Measurements from ENCODE around the gene CYP26B1. TPM values are rescaled to one million over a fixed set of nuclear protein-coding genes. Genes with fewer than 3 reads are reported as not detected.
A peak's percentile ranks its signal among the peaks of the same experiment; 100 is the strongest.

CYP26B1 gene
- total RNA-seq, 1 donor from 2014 or later = not detected

DNA sequence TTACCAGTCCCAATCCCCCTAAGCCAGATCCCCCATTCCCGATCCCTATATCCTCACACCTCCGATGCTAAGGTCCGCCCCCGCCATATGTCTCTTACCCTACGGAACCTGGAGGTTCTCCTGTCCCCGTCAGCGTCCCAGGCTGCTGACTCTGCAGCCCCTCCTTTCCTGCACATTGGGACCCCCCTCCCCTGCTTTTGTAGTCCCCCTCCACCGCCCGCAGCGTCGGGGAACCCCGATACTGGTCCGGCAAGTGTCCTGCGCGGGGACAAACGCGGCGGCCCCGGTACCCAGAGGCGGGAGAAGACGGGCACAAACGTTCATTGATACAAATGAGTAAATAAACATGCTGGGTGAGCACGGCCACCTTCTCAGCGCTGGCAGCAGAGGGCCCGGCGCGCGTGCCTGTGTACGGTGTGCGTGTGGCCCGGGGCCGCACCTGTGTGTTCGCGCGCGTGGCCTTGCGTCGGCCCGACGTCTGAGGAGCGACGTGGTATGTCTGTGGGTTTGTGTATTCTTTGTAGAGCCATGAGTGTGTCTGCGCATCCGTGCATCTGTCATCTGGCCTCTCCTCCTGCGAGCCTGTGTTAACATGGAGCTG, 2.0 kb upstream of the CYP26B1 start:
- Mint-ChIP-seq H3K36me3 (ENCODE audit: low read depth) (peaks cover 9% of the 10 kb centered on the region), H3K27me3 (peaks cover 50% of the 10 kb centered on the region), H3K9me3 (peaks cover 6% of the 10 kb centered on the region), H3K4me3 (peak overlapping the region; percentile 69), H3K4me1 (peaks cover 21% of the 10 kb centered on the region), H3K27ac (no peak overlapping the region)
- intact Hi-C loops (cut with micrococcal nuclease) = loop anchor here (1.0 to 5.0 kb wide), 4 partner anchors 225 to 1242 kb away; no protein-coding TSS in a partner anchor
- no peak for DNase-seq

DNA sequence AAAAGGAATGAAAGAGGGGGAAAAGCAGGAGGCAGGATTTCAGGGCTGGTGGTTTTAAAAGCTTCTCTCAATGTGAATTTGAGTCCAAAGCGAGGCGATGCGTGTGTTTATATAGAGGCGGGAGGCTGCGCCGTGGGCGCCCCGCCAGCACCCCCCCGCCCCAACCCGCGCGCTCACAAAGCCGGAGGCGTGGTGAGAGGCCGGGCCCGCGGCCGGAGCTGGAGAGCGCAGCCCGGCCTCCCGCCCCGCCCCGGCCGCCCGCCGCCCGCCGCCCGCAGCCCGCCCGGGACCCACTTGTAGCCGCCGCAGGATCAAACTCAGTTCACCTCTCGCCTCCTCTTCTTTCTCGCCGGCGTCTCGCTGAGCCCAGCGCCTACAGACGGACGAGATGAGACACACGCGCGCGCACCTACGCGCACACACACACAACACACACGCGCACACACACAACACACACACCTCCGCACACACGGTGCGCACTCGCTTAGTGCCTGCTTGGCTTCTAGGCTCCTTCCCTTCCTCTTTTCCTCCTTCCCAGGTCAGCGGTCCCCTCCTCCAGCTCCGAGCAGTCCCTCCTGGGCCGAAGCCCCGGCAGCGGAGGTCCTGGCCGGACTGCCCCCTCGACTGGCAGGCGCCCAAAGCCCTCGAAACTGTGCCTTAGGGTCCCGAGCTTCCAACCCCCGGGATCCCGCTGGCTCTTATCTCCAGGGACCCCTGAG, 1.3 kb upstream of the CYP26B1 start:
- peaks cover 52% of the 10 kb centered on the region for H3K27me3 Mint-ChIP-seq
- peak; percentile 63 for DNase-seq
- peak overlapping the region; percentile 20 for H3K27ac Mint-ChIP-seq
- peaks cover 21% of the 10 kb centered on the region for H3K4me1 Mint-ChIP-seq
- H3K4me3 Mint-ChIP-seq = peak overlapping the region; percentile 76
- H3K36me3 Mint-ChIP-seq (ENCODE audit: low read depth) = peaks cover 9% of the 10 kb centered on the region
- peaks cover 6% of the 10 kb centered on the region for H3K9me3 Mint-ChIP-seq
- intact Hi-C loops (cut with micrococcal nuclease) = loop anchor here (5.0 kb wide), 1 partner anchor 1242 kb away; no protein-coding TSS in a partner anchor

DNA sequence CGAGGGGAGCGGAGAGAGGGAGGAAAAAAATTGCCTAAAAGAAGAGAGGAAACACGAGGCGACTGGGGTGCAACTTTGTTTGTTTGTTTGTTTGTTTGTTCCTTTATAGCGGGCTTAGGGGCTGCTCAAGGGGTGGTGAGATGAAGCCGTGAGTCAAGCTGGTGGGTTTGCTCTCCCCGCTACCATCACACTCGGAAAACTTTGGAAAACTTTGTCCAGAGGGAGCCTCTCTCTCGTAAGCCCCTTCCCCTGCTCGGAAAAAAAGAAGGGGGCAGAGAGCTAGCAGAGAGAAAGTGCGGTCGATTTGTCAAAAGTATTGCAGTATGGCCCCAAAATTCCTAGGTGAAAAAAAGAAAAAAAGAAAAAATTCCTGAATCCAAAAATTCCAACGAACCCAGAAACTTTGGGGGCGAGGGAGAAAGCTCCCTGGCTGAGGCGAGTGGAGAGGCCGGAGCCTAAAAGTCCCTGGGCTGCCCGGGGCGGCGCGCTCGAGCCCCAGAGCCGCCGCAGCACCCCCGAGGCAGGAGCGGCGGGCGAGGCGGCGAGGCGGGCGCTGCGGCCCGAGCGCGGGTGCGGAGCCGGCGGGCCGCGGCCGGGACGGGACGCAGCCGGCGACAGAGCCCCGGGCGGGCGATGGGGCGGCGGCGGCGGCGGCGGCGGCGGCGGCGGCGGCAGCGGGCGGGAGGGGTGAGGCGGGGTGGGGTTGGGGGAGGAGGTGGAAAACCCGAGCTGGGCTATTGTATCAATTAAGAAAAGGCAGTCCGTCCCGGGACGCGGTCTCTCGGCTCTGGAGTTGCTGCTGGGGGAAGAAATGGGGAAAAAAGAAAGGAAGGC, 558 bp upstream of the CYP26B1 start:
- DNase-seq = peak; percentile 37
- Mint-ChIP-seq H3K27ac (peak overlapping the region; percentile 6), H3K27me3 (peaks cover 58% of the 10 kb centered on the region), H3K9me3 (peaks cover 6% of the 10 kb centered on the region), H3K4me3 (peak overlapping the region; percentile 76), H3K36me3 (ENCODE audit: low read depth) (peaks cover 9% of the 10 kb centered on the region), H3K4me1 (peaks cover 21% of the 10 kb centered on the region)
- intact Hi-C loops (cut with micrococcal nuclease) = loop anchor here (5.0 kb wide), 1 partner anchor 1241 kb away; no protein-coding TSS in a partner anchor

DNA sequence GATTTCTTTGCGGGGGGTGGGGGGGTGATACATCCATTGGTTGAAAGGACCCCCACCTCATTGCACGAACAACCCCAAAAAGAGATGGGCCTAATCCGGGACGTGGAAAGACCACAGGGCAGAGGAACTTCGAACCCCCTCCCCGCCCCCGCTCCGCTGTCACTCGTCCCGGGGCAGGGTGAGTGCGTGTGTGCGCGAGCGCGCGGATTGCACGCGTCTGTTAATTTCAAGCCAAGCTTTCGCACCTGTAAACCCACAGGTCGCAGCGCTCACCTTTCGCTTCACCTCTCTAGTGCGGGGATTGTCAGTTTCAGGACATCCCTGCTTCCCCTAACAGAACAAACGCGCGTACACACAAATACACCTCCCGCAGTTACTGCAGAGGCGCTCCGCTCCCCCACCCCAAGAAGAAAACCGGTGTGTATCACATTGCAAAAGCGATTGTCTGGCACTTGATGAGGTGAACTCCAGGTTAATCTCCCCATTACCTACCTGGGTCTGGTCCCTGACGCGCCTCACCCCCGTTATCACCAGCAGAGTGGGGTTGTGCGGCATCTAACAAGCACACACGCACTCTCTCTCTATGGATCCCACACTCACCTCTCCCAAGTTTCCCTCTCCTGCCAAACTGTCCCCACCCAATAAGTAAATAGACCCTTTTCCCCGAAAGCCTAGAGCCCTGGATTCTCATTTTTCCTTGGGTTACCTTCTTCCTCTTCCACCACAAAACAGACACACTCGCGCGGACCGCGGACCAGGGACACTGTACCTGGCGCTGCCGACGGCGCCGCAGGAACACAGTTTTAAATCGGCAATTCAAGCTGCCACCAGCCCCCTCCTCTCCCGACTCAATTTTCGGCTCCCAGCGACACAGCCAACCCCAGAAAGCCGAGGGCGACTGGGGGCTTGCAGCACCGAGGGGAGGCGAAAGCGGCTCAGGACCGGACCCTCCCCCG, 1.0 kb downstream of the CYP26B1 start:
- Mint-ChIP-seq H3K9me3 (peaks cover 6% of the 10 kb centered on the region), H3K4me3 (peak overlapping the region; percentile 36), H3K27me3 (peaks cover 67% of the 10 kb centered on the region), H3K36me3 (ENCODE audit: low read depth) (peaks cover 9% of the 10 kb centered on the region), H3K27ac (peak overlapping the region; percentile 84), H3K4me1 (peaks cover 21% of the 10 kb centered on the region)
- intact Hi-C loops (cut with micrococcal nuclease) = loop anchor here (5.0 kb wide), 1 partner anchor 1239 kb away; no protein-coding TSS in a partner anchor
- DNase-seq = peak; percentile 55

DNA sequence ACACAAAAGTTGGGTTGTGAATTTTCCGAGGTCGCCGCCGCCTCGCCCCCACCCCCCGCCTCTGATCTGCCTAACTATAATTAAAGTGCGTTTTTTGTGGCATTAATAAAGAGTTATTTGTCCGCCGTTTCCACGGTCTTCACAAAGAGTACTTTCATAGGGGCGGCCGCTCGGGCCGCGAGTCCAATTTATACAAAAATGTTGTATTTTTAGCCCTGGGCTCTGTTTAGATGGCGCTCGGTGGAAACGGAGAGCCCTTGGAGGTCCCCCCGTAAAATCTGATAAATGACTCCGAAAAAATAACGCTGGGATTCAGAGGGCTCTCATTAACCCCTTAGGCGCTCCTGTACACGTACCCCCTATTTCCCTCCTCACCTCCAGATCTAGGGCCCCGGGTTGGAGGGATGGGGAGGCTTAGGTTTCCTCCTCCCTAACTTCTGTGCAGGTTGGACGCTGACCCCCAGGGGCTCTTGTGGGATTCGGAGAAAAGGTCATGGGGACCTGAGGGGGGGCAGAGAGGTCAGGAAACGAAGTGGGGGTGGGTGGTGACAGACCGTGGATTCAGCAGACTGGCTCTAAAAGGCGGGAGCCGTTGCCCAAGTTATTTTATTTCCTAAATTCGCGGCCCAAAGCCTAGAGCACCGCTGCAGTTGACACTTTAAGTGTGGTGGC, 1.9 kb downstream of the CYP26B1 start:
- H3K36me3 Mint-ChIP-seq (ENCODE audit: low read depth) = peaks cover 9% of the 10 kb centered on the region
- H3K27me3 Mint-ChIP-seq = peaks cover 64% of the 10 kb centered on the region
- intact Hi-C loops (cut with micrococcal nuclease) = loop anchor here (5.0 kb wide), 1 partner anchor 1238 kb away; no protein-coding TSS in a partner anchor
- peaks cover 6% of the 10 kb centered on the region for H3K9me3 Mint-ChIP-seq
- H3K4me1 Mint-ChIP-seq = peaks cover 21% of the 10 kb centered on the region
- peak; percentile 48 for DNase-seq
- peak overlapping the region; percentile 53 for H3K27ac Mint-ChIP-seq
- H3K4me3 Mint-ChIP-seq = peak overlapping the region; percentile 35

DNA sequence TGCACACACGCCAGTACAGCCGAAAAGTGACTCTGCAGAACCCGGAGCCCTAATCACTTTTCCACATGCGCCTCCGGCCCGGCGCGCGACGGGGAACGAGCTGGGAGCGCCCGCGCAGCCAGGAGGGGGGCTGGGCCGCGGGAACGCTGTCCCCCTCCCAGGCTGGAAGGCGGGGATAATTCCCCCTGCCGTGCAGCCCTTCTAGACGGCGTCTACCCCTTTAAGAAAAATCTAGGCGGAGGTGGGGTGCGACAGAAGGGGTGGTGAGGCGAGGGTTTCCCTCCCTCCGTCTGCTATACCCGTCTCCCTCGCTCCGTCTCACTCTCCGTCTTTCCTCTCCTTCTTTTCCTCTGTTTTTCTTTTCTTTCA, 2.4 kb downstream of the CYP26B1 start:
- DNase-seq = no peak
- Mint-ChIP-seq H3K27ac (peak overlapping the region; percentile 53), H3K36me3 (ENCODE audit: low read depth) (peaks cover 9% of the 10 kb centered on the region), H3K4me3 (peak overlapping the region; percentile 35), H3K27me3 (peaks cover 58% of the 10 kb centered on the region), H3K9me3 (peaks cover 6% of the 10 kb centered on the region), H3K4me1 (peaks cover 21% of the 10 kb centered on the region)
- intact Hi-C loops (cut with micrococcal nuclease) = loop anchor here (5.0 kb wide), 1 partner anchor 1238 kb away; no protein-coding TSS in a partner anchor

DNA sequence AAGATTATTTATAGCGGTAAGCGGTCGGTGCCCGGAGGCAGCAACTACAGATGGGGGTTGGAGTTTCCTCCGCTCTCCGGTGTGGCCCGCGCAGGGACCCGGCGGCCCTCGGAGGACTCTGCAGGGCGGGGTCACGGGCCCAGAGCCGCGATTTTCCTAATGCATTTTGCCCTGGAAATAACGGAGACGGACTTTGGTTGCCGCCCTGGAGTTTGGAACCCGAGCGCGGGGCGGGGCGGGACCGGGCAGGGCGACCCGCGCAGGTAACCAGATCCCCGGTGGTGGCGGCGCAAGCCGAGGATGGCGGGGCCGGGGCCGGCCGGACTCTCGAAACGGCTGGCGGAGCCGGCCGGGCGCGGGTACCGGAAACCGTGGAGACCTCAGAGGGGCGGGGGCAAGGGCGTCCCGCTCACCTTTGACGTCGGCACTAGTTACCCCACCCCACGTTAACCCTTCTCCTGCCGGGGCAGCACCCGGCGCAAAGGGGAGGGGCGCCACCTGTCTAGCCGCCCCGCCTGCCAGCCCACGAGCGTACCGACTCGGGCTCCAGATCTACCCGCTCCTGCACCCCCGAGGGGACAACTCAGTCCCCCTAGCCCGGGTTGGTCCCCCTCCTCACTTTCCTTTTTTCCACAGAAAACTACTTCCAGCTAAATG, 2.9 kb downstream of the CYP26B1 start:
- Mint-ChIP-seq H3K4me1 (peaks cover 16% of the 10 kb centered on the region), H3K4me3 (no peak overlapping the region), H3K9me3 (peaks cover 6% of the 10 kb centered on the region), H3K36me3 (ENCODE audit: low read depth) (peaks cover 6% of the 10 kb centered on the region), H3K27ac (no peak overlapping the region), H3K27me3 (peaks cover 53% of the 10 kb centered on the region)
- DNase-seq = no peak
- intact Hi-C loops (cut with micrococcal nuclease) = loop anchor here (5.0 kb wide), 2 partner anchors 1237 to 1257 kb away; no protein-coding TSS in a partner anchor

DNA sequence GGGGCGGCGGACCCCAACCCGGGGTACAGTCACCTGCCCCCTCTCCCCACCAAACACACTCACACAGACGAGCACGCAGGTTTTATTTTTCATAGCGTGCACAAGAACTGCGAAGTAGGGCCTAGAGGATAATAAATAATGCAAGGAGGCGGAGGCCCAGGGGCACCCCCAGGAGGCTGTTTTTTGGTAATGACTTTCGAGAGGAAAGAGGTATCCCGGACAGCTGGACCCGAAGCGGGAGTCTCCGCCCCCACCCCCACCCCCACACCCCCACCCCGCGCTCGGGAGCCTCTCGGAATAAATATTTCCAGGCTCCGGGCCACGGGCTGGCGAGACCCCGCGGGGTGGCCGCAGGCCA, 3.4 kb downstream of the CYP26B1 start:
- H3K27me3 Mint-ChIP-seq = peaks cover 48% of the 10 kb centered on the region
- no peak for DNase-seq

DNA sequence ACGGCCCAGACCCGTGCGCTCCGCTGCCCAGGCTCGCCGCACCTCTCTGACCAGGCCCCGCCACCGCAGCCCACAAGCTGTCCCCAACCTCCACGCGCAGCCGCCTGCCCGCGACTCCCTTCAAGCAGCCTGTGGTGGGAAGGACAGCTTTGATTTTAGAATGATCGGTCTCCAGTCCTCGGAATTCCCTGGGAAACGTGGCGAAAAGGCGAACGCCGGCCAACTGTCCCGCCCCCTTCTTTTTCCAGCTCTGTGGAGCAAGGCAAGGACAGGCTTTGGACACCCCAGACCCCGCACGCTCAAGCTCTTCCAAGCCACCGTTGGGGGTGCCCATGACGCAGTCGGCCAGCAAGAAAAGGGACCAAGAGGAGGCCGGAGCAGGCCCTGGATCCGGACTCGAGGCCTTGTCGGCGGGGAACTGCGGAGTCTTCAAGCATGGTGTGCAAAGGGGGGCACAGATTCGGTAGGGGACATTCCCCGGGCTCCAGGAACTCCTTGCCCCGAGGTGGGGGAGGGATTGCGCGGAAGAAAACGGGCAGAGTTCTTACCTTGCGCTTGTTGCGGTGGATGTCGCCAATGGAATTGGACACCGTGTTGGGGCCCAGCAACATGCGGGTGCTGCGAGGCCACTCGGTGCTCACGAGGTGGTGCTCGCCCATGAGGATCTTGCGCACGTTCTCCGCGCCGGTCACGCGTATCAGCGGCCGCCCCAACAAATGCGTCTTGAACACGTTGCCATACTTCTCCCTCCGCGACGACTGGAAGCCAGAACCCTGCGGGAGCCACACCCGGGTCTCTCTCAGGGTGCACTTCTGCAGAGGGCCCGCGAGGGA, 4.0 kb downstream of the CYP26B1 start:
- no peak for DNase-seq
- Mint-ChIP-seq H3K4me1 (peaks cover 8% of the 10 kb centered on the region), H3K27me3 (peaks cover 44% of the 10 kb centered on the region), H3K27ac (no peak overlapping the region), H3K4me3 (no peak overlapping the region), H3K9me3 (peaks cover 6% of the 10 kb centered on the region), H3K36me3 (ENCODE audit: low read depth) (peaks cover 6% of the 10 kb centered on the region)
- intact Hi-C loops (cut with micrococcal nuclease) = loop anchor here (5.0 kb wide), 1 partner anchor 1256 kb away; no protein-coding TSS in a partner anchor

More for the DNA sequence above, 3.4 kb downstream of the CYP26B1 start:
- peaks cover 6% of the 10 kb centered on the region for H3K36me3 Mint-ChIP-seq (ENCODE audit: low read depth)
- H3K27ac Mint-ChIP-seq = no peak overlapping the region
- H3K9me3 Mint-ChIP-seq = peaks cover 6% of the 10 kb centered on the region
- H3K4me1 Mint-ChIP-seq = peaks cover 12% of the 10 kb centered on the region
- intact Hi-C loops (cut with micrococcal nuclease) = loop anchor here (5.0 kb wide), 1 partner anchor 1257 kb away; no protein-coding TSS in a partner anchor
- no peak overlapping the region for H3K4me3 Mint-ChIP-seq

DNA sequence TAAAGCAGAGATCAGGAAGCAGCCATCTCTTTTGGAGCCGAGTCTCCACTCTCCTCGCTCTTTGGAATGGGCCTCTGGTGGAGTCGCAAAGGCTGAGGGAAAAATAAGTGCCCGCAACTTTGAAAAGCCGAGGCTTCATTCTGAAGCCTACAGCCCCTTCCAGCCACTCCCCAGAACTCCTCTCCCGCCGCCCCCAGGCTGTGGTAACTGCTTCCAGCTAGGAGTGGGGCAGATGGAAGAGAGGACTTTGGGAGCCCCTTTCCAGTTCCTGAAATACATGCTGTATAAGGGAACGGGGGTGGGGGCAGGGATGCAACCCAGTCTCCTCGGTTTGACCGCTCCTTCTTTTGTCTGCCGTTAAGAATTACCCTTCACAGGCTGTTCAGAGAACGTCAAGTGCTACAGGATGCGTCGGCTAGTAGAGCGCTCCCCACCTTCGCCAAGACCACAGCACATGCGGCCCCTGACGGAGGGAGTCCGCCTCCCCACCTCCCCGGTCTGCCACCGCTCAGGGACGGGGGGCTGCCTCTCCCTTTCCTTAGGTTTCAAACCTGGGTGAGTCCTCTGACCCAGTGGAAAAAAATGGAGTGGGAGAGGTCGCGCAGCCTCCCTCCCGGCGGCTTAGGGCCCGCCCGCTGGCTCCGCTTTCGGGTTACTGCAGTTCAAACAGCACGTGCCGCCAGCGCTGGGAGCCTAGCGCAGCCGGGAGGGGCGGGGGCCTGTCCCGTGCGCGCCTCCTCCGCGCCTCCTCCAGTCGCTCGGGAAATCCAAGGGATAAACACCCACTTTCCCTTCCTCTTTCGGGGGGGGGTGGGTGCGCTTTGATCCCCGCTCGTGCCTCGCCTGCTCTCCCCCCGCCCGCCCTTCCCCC, 4.9 kb downstream of the CYP26B1 start:
- Mint-ChIP-seq H3K27me3 (peaks cover 38% of the 10 kb centered on the region), H3K36me3 (ENCODE audit: low read depth) (peaks cover 6% of the 10 kb centered on the region), H3K27ac (no peak overlapping the region), H3K4me3 (no peak overlapping the region), H3K4me1 (peaks cover 6% of the 10 kb centered on the region), H3K9me3 (peaks cover 6% of the 10 kb centered on the region)
- intact Hi-C loops (cut with micrococcal nuclease) = loop anchor here (5.0 kb wide), 1 partner anchor 1256 kb away; no protein-coding TSS in a partner anchor
- no peak for DNase-seq

All from activated CD4-positive, alpha-beta T cell treated with anti-CD3 and anti-CD28 coated beads, Interleukin-2, amount 10 ng/mL, durations not matched to agents 24 days and 14 days (primary cell).